GM12878 (cell line): ENCODE measurements around the gene BLTP3B. TPM values are rescaled to one million over a fixed set of nuclear protein-coding genes. Genes with fewer than 3 reads are reported as not detected.

Source experiments
- ATAC-seq: fragments of 200-7000 bp; cut with Tn5 transposase; 3 replicates; pipeline ENCODE4 v1.9.1; 2020; ENCODE audit warnings: mild to moderate bottlenecking, moderate library complexity
- BruUV-seq: library from RNA; stranded (reverse); fragments of 400-500 nt; replicated peaks from 2 replicates; lab custom pipeline; 2021; lab: Mats Ljungman, UMichigan
- CTCF ChIA-PET: fragments of 300-600 bp; sonication (Branson Sonifier 250); formaldehyde crosslinking; extraction: SDS; loops from one replicate; lab custom pipeline; 2021; ENCODE audit warnings: inconsistent platforms; lab: Yijun Ruan, JAX
- POLR2A ChIA-PET: fragments of 350-600 bp; formaldehyde crosslinking; extraction: SDS; loops from one replicate; lab custom pipeline; 2021; ENCODE audit warnings: inconsistent platforms; lab: Charles Lee
- RAD21 ChIA-PET: fragments of 300-600 bp; sonication (Branson Sonifier 250); formaldehyde crosslinking; loops from one replicate; lab custom pipeline; 2023; ENCODE audit warnings: antibody characterized with exemption; ENCODE audit not compliant: unreplicated experiment; lab: Charles Lee
- SMC1A ChIA-PET: fragments of 300-600 bp; sonication (Branson Sonifier 250); formaldehyde crosslinking; loops from one replicate; lab custom pipeline; 2023; ENCODE audit not compliant: unreplicated experiment, uncharacterized antibody; lab: Charles Lee
- DNase-seq: peaks from one replicate; pipeline ENCODE4 v3.0.0-alpha.2; 2011; ENCODE audit warnings: low read depth, low spot score
- FAIRE-seq: peaks from 3 replicates; lab custom pipeline; 2011; peaks lifted over from hg19 to GRCh38; lab: Jason Lieb, UNC
- H2AFZ ChIP-seq: 2 replicates; pipeline ENCODE4 v1.6.0; 2011; ENCODE audit warnings: low read depth, low read length, control low read depth; ENCODE audit not compliant: control insufficient read depth
- H3K27ac ChIP-seq: 2 replicates; pipeline ENCODE4 v1.5.1; 2011; ENCODE audit warnings: control low read depth; ENCODE audit not compliant: control insufficient read depth, insufficient read depth
- H3K27me3 ChIP-seq, 2 experiments: replicated peaks in 1 of 2; 2 replicates each; pipeline versions ENCODE4 v1.6.0 to v1.6.1; 2011; ENCODE audit warnings: low read length in 1 of 2; ENCODE audit not compliant: control insufficient read depth in 2 of 2, insufficient read depth in 2 of 2
- H3K36me3 ChIP-seq, 2 experiments: 2 replicates each; pipeline ENCODE4 v1.5.1; 2011; ENCODE audit warnings: low read length in 1 of 2; ENCODE audit not compliant: control insufficient read depth in 2 of 2, insufficient read depth in 2 of 2
- H3K4me1 ChIP-seq: 2 replicates; pipeline ENCODE4 v1.6.1; 2011; ENCODE audit warnings: mild to moderate bottlenecking, low read length, moderate library complexity, mixed read lengths; ENCODE audit not compliant: control insufficient read depth, insufficient read depth
- H3K4me2 ChIP-seq: 2 replicates; pipeline ENCODE4 v1.6.0; 2011; ENCODE audit warnings: control low read depth; ENCODE audit not compliant: control insufficient read depth, insufficient read depth
- H3K4me3 ChIP-seq: fragments of 200-600 bp; sonication (generic); 2 replicates; pipeline ENCODE4 v1.5.1; 2016
- H3K79me2 ChIP-seq: 2 replicates; pipeline ENCODE4 v1.6.0; 2011; ENCODE audit warnings: low read length; ENCODE audit not compliant: control insufficient read depth, insufficient read depth
- H3K9ac ChIP-seq: 2 replicates; pipeline ENCODE4 v1.8.0; 2011; ENCODE audit warnings: low read length, control low read depth, mixed read lengths; ENCODE audit not compliant: control insufficient read depth, insufficient read depth
- H3K9me3 ChIP-seq: replicated peaks from 3 replicates; pipeline ENCODE4 v1.5.1; 2011; ENCODE audit warnings: mild to moderate bottlenecking, low read length; ENCODE audit not compliant: control insufficient read depth, insufficient read depth
- H4K20me1 ChIP-seq: 2 replicates; pipeline ENCODE4 v1.6.0; 2011; ENCODE audit not compliant: control insufficient read depth, insufficient read depth
- ASH2L ChIP-seq: fragments of 300-600, 200-600 bp; sonication (generic); IDR thresholded peaks from 2 replicates; pipeline ENCODE4 v1.6.1; 2017; ENCODE audit warnings: low read depth, mild to moderate bottlenecking, borderline replicate concordance
- CBX5 ChIP-seq: sonication (generic); IDR thresholded peaks from 2 replicates; pipeline ENCODE4 v1.6.1; 2016; ENCODE audit warnings: low read depth, moderate library complexity, mild to moderate bottlenecking, inconsistent platforms
- IRF3 ChIP-seq: fragments of 450-650 bp; IDR thresholded peaks from 2 replicates; pipeline ENCODE4 v1.6.1; 2014; ENCODE audit warnings: mild to moderate bottlenecking
- IRF4 ChIP-seq: IDR thresholded peaks from 2 replicates; pipeline ENCODE4 v1.6.1; 2011; ENCODE audit warnings: low read depth, low read length
- NBN ChIP-seq: fragments of 450-650 bp; IDR thresholded peaks from 2 replicates; pipeline ENCODE4 v1.6.1; 2016
- NFXL1 ChIP-seq: fragments of 450-650 bp; IDR thresholded peaks from 2 replicates; pipeline ENCODE4 v1.6.1; 2017; ENCODE audit warnings: antibody characterized with exemption, mild to moderate bottlenecking, borderline replicate concordance
- NKRF ChIP-seq: fragments of 450-650 bp; conservative IDR thresholded peaks from 2 replicates; pipeline ENCODE4 v1.6.1; 2017; ENCODE audit warnings: mild to moderate bottlenecking, moderate library complexity
- SIX5 ChIP-seq: IDR thresholded peaks from 2 replicates; pipeline ENCODE4 v1.6.1; 2011; ENCODE audit warnings: mild to moderate bottlenecking, low read depth, low read length, moderate library complexity; ENCODE audit not compliant: severe bottlenecking
- SMC3 ChIP-seq: IDR thresholded peaks from 2 replicates; pipeline ENCODE4 v1.6.1; 2011; ENCODE audit warnings: low read length, improper control_type of control experiment, borderline replicate concordance
- TAF1 ChIP-seq: IDR thresholded peaks from 2 replicates; pipeline ENCODE4 v1.6.1; 2011; ENCODE audit warnings: mild to moderate bottlenecking, low read depth, low read length, borderline replicate concordance
- TARDBP ChIP-seq: IDR thresholded peaks from 2 replicates; pipeline ENCODE4 v1.6.1; 2016; ENCODE audit warnings: borderline replicate concordance
- TBL1XR1 ChIP-seq: IDR thresholded peaks from 2 replicates; pipeline ENCODE4 v1.6.1; 2012; ENCODE audit warnings: low read depth, low read length, improper control_type of control experiment
- WGBS: methylation state at CpG from one replicate; pipeline ENCODE4 v1.1.6; 2016; ENCODE audit warnings: low lambda C conversion rate; ENCODE audit not compliant: insufficient replicate concordance, insufficient coverage; ENCODE audit errors: missing lambda C conversion rate; 5-methylcytosine and 5-hydroxymethylcytosine counted together
- in situ Hi-C: fragments of 300-500 bp; cut with MboI; formaldehyde crosslinking; loops from 9 replicates; pipeline ENCODE4 v1.14.3; 2018; ENCODE audit warnings: mixed read lengths
- intact Hi-C: fragments of 100-400 bp; cut with micrococcal nuclease; formaldehyde crosslinking; loops from one replicate; pipeline ENCODE4 v1.14.2; 2022; ENCODE audit not compliant: unreplicated experiment
- polyA plus RNA-seq, 11 experiments: library from polyadenylated mRNA; depleted of rRNA in 4 of 11; unstranded in 6 of 11; stranded (reverse) in 5 of 11; fragments of >200 nt; fragmentation: Nextera tagmentation in 4 of 11; fragmentation: Illumina TruSeq in 1 of 11; extraction: Ambion mirVana in 4 of 11; extraction: Trizol in 1 of 11; gene quantifications; 1 replicate in 1 of 11; 2 replicates in 10 of 11; pipeline versions ENCODE4 v1.2.1 to v1.2.3, GENCODE V29; 2011 to 2016; ENCODE audit warnings: inconsistent platforms in 2 of 11, missing spikeins in 2 of 11, low read depth in 1 of 11
- total RNA-seq, 4 experiments: library from RNA; depleted of rRNA in 3 of 4; stranded (reverse); fragments of >200 nt in 3 of 4; fragmentation: Illumina TruSeq in 1 of 4; extraction: Trizol in 1 of 4; gene quantifications; 2 replicates each; pipeline versions ENCODE4 v1.2.1 to v1.2.3, GENCODE V29; 2013 to 2021

Gene BLTP3B
- total and polyA plus RNA-seq, 10 of the 15 experiments (the other 5 are each of a cell fraction or from before 2014, with no cell fraction given) = 3.6 to 23.6 (median 17.0) TPM

- no peak for DNase-seq
- intact Hi-C loops (loop anchor here (10.0 kb wide), 1 partner anchor 395 kb away; no protein-coding TSS in a partner anchor), in situ Hi-C loops (no loop called here)
- H3K9me3 ChIP-seq = no peaks in the 10 kb centered on the region
- H3K27me3 ChIP-seq = no peaks in the 10 kb centered on the region
- no TSS peak for BruUV-seq
- CTCF ChIA-PET = interaction anchor here (0.6 to 1.0 kb wide), 2 partner anchors 14 to 22 kb away, joined by 3 to 4 read pairs; no protein-coding TSS in a partner anchor
- SMC1A ChIA-PET = interaction anchor here (1.5 kb wide), 1 partner anchor 25 kb away, joined by 3 read pairs; no protein-coding TSS in a partner anchor
- no peak for ATAC-seq
- no peaks in the 10 kb centered on the region for H4K20me1 ChIP-seq
- no peak overlapping the region for H3K27ac ChIP-seq
- H2AFZ ChIP-seq = no peak overlapping the region
- H3K4me2 ChIP-seq = no peak overlapping the region
- TF ChIP-seq NKRF = no peak
- TF ChIP-seq SIX5 = no peak
- TF ChIP-seq IRF3 = no peak
- no peak for TF ChIP-seq IRF4
- TF ChIP-seq SMC3 = no peak
- no peak for TF ChIP-seq TARDBP
- no peak for TF ChIP-seq CBX5
- TF ChIP-seq TAF1 = no peak
- TF ChIP-seq NFXL1 = no peak
- TF ChIP-seq NBN = no peak
- TF ChIP-seq ASH2L = no peak
- TF ChIP-seq TBL1XR1 = no peak
- 0 out of 2 replicates have a peak, but pooled peaks cover 6% of the 10 kb centered on the region for H3K4me1 ChIP-seq
- RAD21 ChIA-PET = no interaction called here
- FAIRE-seq = no peak
- no peaks in the 10 kb centered on the region for H3K79me2 ChIP-seq
- POLR2A ChIA-PET = no interaction called here
- no peak overlapping the region for H3K4me3 ChIP-seq
- no peak overlapping the region for H3K9ac ChIP-seq
- H3K36me3 ChIP-seq = no peaks in the 10 kb centered on the region
- WGBS = 82% methylated on average over 9 of the region's 9 CpGs
Measured at GRCh38 chr12:100159391-100160104, 16.9 kb upstream of the BLTP3B start.
